Osteocyte (in vitro differentiated cells): Measurements from ENCODE around the gene PPP2R2B. TPM values are rescaled to one million over a fixed set of nuclear protein-coding genes. Genes with fewer than 3 reads are reported as not detected.

ENCODE experiments used
- DNase-seq: peaks from one replicate; pipeline ENCODE4 v3.0.0; 2021; ENCODE audit warnings: mixed read lengths; ENCODE audit not compliant: unreplicated experiment; ENCODE audit errors: extremely low spot score
- H3K27ac Mint-ChIP-seq: one replicate; pipeline ENCODE4 v1.8.0; 2021; ENCODE audit warnings: mild to moderate bottlenecking, mixed read lengths; ENCODE audit not compliant: unreplicated experiment
- H3K27me3 Mint-ChIP-seq: one replicate; pipeline ENCODE4 v1.8.0; 2021; ENCODE audit warnings: mixed read lengths; ENCODE audit not compliant: unreplicated experiment
- H3K36me3 Mint-ChIP-seq: one replicate; pipeline ENCODE4 v1.8.0; 2021; ENCODE audit warnings: mixed read lengths; ENCODE audit not compliant: unreplicated experiment
- H3K4me1 Mint-ChIP-seq: one replicate; pipeline ENCODE4 v1.8.0; 2021; ENCODE audit warnings: mixed read lengths; ENCODE audit not compliant: unreplicated experiment
- H3K4me3 Mint-ChIP-seq: one replicate; pipeline ENCODE4 v1.8.0; 2021; ENCODE audit warnings: mild to moderate bottlenecking, moderate library complexity, mixed read lengths; ENCODE audit not compliant: unreplicated experiment
- H3K9me3 Mint-ChIP-seq: one replicate; pipeline ENCODE4 v1.8.0; 2021; ENCODE audit warnings: mixed read lengths; ENCODE audit not compliant: unreplicated experiment
- CTCF ChIP-seq: fragments of 200-600 bp; sonication (generic); IDR thresholded peaks from 2 replicates; pipeline ENCODE4 v1.5.0; 2021; ENCODE audit warnings: antibody characterized with exemption, mild to moderate bottlenecking, moderate library complexity
- total RNA-seq: library from RNA; stranded (reverse); gene quantifications from 2 replicates; pipeline ENCODE4 v1.2.1, GENCODE V29; 2021

Gene PPP2R2B
- total RNA-seq, 1 donor from 2014 or later = not detected

- H3K27me3 Mint-ChIP-seq = peaks cover 2% of the 10 kb centered on the region
- H3K27ac Mint-ChIP-seq = no peak overlapping the region
- no peaks in the 10 kb centered on the region for H3K9me3 Mint-ChIP-seq
- H3K36me3 Mint-ChIP-seq = no peaks in the 10 kb centered on the region
- H3K4me1 Mint-ChIP-seq = no peaks in the 10 kb centered on the region
- no peak for DNase-seq
- no peak overlapping the region for H3K4me3 Mint-ChIP-seq
- TF ChIP-seq CTCF = no peak
These were observed 99.8 kb downstream of the PPP2R2B start for GRCh38 chr5:146778795-146779194.

DNA sequence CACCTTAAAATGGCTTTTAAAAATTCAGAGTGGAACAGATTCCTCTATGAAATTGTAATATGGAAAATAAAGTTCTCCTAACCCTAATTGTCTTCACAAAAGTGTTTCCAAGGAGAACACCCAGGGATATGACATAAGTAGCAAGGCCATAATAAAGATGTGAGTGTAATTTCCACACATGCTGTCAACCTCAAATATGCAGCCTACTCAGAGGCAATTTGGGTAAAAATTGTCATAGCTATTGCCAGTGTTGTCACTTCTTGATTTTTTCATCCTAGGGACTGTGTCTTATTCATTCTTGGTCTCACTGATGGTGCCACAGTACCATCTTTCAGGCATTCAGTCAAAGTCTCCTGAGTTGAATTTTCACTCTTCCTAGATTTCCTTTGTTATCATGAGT lies 100.3 kb downstream of the PPP2R2B start:
- no peak for TF ChIP-seq CTCF
- Mint-ChIP-seq H3K4me3 (no peak overlapping the region), H3K4me1 (no peaks in the 10 kb centered on the region), H3K9me3 (no peaks in the 10 kb centered on the region), H3K36me3 (no peaks in the 10 kb centered on the region), H3K27ac (no peak overlapping the region), H3K27me3 (peaks cover 2% of the 10 kb centered on the region)
- no peak for DNase-seq

GRCh38 chr5:146772881-146773466 lies 105.6 kb downstream of the PPP2R2B start:
- Mint-ChIP-seq H3K9me3 (no peaks in the 10 kb centered on the region), H3K27ac (no peak overlapping the region), H3K27me3 (no peaks in the 10 kb centered on the region), H3K36me3 (no peaks in the 10 kb centered on the region), H3K4me1 (no peaks in the 10 kb centered on the region), H3K4me3 (no peak overlapping the region)
- no peak for TF ChIP-seq CTCF
- DNase-seq = no peak

DNA sequence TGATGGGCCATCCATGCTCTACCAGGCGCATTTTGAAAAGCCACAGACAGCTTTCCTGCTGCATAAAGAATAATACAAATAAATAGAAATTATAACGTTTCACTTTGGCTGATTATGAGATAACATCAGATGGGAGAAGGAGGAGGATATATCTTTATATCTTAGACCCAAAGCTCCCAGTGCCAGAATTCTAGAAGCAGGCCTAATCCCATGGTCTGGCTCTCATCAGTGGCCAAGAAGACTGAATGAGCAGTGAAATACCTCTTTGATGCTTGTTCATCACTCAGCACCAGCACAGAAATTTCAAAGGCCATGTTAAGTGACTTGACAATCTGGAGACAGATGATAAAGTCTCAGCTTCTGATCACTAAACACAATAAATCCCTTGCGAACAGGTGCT lies 107.6 kb downstream of the PPP2R2B start:
- no peak for TF ChIP-seq CTCF
- Mint-ChIP-seq H3K4me1 (no peaks in the 10 kb centered on the region), H3K27ac (no peak overlapping the region), H3K36me3 (no peaks in the 10 kb centered on the region), H3K4me3 (no peak overlapping the region), H3K27me3 (no peaks in the 10 kb centered on the region), H3K9me3 (no peaks in the 10 kb centered on the region)
- no peak for DNase-seq

DNA sequence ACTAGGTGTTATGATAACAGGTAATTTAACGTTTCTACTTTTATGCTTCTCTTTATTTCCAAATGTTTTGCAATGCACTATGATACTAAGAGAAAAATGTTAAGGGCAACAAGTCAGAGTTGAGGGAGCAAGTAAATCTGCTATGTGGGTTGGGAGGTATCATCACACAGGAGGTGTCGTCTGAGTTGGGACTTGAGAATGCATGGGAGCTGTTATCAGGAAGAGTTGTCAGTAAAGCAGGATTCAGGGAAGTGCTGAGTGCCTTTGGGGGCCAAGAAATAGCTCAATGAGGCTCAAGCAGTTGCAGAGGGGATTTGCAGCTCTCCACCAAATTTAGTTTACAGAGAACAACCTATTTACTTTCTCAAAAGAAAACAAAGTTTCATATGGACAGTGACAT lies 108.0 kb downstream of the PPP2R2B start:
- no peak overlapping the region for H3K4me3 Mint-ChIP-seq
- no peaks in the 10 kb centered on the region for H3K4me1 Mint-ChIP-seq
- no peak overlapping the region for H3K27ac Mint-ChIP-seq
- H3K27me3 Mint-ChIP-seq = no peaks in the 10 kb centered on the region
- H3K36me3 Mint-ChIP-seq = no peaks in the 10 kb centered on the region
- TF ChIP-seq CTCF = no peak
- no peaks in the 10 kb centered on the region for H3K9me3 Mint-ChIP-seq
- DNase-seq = no peak
